Urothelium cell line (cell line): ENCODE measurements around the gene ARL4A.

Source experiments
- DNase-seq: peaks from one replicate; pipeline ENCODE4 v3.0.0; 2011; ENCODE audit warnings: low spot score, mixed read lengths
- FAIRE-seq: peaks from 2 replicates; lab custom pipeline; 2011; peaks lifted over from hg19 to GRCh38; lab: Jason Lieb, UNC

The ARL4A gene

DNA sequence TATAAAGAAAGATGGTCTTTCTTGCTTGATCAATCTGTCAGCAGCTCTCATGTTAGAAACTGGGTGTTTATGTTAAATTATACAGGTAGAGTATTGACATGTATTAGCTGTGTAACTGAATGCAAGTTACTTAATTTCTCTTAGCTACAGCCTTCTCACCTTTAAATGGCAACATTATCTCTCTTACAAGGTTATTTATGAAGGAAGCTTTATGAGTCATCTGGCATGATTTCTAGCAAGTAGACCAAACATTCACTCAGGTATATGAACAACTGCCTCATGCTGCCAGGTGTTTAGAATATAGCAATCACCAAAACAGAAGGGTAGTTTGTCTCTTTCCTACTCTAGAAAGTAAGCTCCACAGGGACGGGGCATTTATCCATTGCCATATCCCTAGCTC, 8.5 kb downstream of the ARL4A start:
- FAIRE-seq (no peak), DNase-seq (no peak)

- FAIRE-seq = no peak
- DNase-seq = no peak
Observed at GRCh38 chr7:12699299-12699698, 11.9 kb downstream of the ARL4A start.

DNA sequence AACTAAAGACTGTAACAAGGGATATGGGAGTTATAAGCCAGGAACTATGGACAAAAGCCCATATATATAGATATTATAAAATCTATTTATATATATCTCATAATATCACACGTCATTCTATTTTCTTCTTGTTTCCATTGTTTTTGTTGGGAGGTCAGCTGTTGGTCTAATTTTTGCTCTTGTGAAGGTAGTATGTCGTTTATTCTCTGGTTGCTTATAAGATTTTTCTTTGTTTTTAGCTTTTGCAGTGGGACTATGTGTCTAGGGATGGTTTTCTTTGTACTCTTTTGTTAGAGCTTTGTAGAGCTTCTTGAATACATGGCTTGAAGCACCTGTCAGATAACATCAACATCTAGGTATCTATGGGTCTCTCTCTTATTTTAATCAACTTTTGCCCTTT, 14.0 kb downstream of the ARL4A start:
- DNase-seq = no peak
- FAIRE-seq = no peak

DNA sequence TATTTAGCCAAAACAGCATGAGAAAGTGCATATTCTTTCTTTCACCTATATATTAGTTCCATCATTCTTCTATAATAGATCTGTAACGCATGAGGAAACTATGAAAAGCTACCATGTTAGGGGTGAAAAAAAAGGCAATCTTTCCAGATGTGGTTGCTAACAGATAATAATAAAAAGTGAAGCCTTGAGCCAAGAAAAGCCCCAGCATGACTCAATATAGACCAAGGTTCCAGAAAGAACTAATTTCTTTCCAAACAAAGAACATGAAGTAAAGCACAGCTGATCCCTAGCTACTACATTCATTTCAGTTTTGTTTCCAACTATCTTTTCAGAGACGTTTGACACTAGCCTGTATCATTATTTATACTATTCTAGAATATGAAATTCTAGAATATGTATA, 16.4 kb downstream of the ARL4A start:
- no peak for DNase-seq
- no peak for FAIRE-seq

GRCh38 chr7:12705878-12706277, 18.4 kb downstream of the ARL4A start:
- FAIRE-seq (no peak), DNase-seq (no peak)

- FAIRE-seq (peak; percentile 55), DNase-seq (no peak)
Observed at GRCh38 chr7:12706900-12707536, 19.6 kb downstream of the ARL4A start.

- FAIRE-seq = no peak
- DNase-seq = no peak
Observed at GRCh38 chr7:12708314-12708713, 20.9 kb downstream of the ARL4A start.

GRCh38 chr7:12709726-12710502, 22.5 kb downstream of the ARL4A start:
- no peak for FAIRE-seq

GRCh38 chr7:12711124-12711523, 23.7 kb downstream of the ARL4A start:
- FAIRE-seq (no peak), DNase-seq (no peak)

More at GRCh38 chr7:12709726-12710502, 22.5 kb downstream of the ARL4A start:
- no peak for DNase-seq

DNA sequence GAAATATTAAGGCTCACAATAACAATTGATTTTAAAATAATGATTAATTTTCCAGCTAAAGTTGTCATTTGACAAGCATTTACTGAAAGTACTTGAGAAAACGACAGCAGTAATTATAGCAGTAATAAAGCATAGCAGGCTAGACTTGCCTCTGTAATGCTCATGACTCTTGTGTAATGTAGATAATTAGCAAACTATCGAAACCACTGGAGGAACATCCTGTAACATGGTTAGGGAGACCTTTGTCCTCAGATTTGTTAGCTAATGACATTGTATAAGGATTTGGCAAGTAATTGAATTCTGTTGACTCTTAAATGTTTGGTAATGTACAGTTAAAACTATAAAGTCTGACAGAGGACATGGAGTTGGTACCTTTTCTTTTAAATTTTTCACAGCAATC, 24.8 kb downstream of the ARL4A start:
- no peak for DNase-seq
- FAIRE-seq = no peak

DNA sequence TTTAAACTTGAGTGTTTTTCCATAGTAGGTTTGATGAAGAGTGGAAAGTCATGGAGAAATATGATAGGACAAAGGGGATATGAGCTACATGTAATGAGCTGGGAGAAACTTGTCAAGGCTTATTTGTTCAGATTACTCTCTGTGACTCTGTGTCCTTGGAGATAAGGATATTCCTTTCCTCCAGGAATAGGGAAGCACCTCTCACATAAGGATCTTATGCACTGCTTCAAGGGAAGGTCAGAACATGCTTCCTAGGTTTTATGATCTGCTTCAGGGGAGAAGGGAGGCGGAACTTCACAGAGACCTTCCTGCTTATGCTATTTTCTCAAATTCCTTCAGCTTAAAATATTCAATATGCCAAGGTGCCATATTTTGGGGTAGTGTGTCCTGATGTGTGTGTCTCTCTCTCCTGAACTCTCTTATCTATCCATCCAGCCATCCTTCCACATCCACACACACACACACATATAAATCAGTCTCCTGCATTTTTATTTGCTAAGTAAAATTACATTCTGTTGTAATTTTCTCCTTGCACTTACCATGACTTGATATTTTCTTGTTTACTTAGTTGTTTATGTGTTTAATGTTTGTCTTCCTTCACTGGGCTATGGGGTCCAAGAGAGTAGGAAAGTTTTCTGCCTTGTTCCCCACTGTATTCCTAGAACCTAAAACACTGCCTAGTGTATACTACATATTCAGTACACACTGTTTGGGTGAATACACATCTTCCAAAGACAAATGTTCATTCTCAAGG, 26.4 kb downstream of the ARL4A start:
- FAIRE-seq (no peak), DNase-seq (no peak)

- FAIRE-seq (no peak), DNase-seq (no peak)
Observed at GRCh38 chr7:12714379-12714737, 26.9 kb downstream of the ARL4A start.

GRCh38 chr7:12715372-12716133, 28.1 kb downstream of the ARL4A start:
- no peak for FAIRE-seq
- peak; percentile 78 for DNase-seq

DNA sequence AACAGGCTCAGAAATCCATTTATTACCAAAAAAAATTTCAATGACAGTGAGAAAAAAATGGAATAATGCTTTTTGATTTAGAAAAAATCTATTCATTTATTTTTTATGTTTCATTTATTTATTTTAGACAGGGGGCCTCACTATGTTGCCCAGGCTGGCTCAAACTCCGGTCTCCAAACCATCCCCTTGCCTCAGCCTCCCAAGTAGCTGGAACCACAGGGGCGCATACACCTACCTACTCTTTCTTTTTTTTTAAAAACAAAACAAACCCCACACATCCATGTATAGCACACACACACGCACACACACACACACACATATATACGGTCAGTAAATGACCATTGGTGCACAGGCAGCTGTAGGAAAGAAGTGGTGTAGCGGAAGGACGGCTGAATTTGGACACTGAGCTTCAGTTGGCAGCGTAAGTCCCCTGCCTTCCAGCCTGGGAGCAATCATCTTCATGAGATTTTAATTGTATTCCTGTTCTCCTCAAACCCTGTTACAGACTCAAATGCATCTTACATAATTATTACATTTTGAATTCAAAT, 28.8 kb downstream of the ARL4A start:
- FAIRE-seq = peak; percentile 68
- no peak for DNase-seq

- FAIRE-seq = no peak
- DNase-seq = no peak
Observed at GRCh38 chr7:12716722-12717121, 29.3 kb downstream of the ARL4A start.

DNA sequence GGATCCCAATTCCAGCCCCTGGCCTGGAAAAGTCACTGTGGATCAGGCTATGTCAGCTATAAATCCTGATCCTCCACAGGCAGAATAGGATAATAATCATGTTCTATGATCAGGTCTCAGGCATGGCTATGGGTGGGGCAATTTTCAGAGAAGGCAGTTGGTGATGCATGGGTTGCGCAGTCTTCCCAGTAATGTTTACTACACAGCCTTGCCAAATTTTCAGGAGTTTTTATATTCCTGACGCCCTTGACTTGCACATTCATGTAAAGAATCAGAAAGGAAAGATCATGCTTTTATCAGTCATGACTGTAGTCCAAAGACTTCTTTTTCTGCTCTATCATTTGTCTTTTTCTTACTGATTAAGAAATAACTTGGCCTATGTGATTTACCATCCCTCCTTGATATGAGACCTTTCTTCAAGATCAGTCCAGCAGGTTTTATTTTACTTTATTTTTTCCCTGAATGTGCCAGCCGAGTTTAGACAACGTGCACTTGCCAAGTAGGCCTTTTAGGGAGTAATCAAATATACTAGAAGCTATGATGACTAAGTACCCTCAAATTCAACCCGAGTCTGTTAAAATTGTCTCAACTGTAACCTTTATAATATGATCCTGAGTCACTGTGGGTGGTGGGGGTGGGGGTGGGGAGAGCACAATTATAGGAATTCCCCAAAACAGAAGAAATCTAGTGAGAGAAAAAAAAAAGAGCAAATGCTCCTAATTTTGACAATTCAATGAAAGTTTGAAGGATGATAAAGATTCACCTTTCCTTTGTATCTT, 31.9 kb downstream of the ARL4A start:
- DNase-seq (peak; percentile 42), FAIRE-seq (no peak)

GRCh38 chr7:12719981-12720865, 32.8 kb downstream of the ARL4A start:
- FAIRE-seq (no peak), DNase-seq (no peak)

DNA sequence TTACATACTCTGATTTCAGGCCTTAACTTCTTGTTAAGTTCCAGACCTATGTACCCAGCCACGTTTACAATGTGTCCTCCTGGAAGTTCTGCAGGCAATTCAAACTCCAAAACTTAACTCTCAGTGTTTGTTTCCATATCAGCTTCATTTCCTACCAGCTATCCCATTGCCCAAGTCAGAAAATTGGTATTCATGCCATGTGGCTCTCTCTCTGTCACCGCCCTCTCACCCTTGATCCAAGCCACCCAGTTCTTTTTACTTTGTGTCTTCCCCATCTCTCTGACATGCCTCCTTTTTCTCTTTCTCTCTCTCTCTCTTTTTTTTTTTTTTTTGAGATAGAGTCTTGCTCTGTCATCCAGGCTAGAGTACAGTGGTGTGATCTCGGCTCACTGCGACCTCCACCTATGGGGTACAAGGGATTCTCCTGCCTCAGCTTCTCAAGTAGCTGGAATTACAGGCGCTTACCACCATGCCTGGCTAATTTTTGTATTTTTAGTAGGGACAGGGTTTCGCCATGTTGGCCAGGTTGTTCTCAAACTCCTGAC, 33.9 kb downstream of the ARL4A start:
- DNase-seq = no peak
- no peak for FAIRE-seq

- DNase-seq (no peak), FAIRE-seq (no peak)
Observed at GRCh38 chr7:12722136-12722535, 34.7 kb downstream of the ARL4A start.
